Natural killer cell (primary cell): Measurements from ENCODE around the gene AFMID. TPM values are rescaled to one million over a fixed set of nuclear protein-coding genes. Genes with fewer than 3 reads are reported as not detected.

ENCODE experiments used
- ATAC-seq, 3 donors: fragments of 150-1000 bp in 2 of 3; fragments of 200-7000 bp in 1 of 3; cut with Tn5 transposase; 1 replicate in 1 of 3; 2 replicates in 2 of 3; pipeline ENCODE4 v1.10.0; 2021; ENCODE audit warnings: mild to moderate bottlenecking in 2 of 3, moderate library complexity in 2 of 3
- DNase-seq, 2 donors: peaks; one replicate each; pipeline versions ENCODE4 v3.0.0 to v3.0.0-alpha.2; 2013 to 2021; ENCODE audit warnings: mixed read lengths in 1 of 2
- H3K27ac ChIP-seq: one replicate; pipeline ENCODE4 v1.5.1; 2013; ENCODE audit warnings: mild to moderate bottlenecking, low read length
- H3K27me3 ChIP-seq: one replicate; pipeline ENCODE4 v1.6.1; 2013; ENCODE audit warnings: low read length; ENCODE audit not compliant: control insufficient read depth, insufficient read depth
- H3K36me3 ChIP-seq: one replicate; pipeline ENCODE4 v1.6.1; 2013; ENCODE audit warnings: low read length; ENCODE audit not compliant: control insufficient read depth, insufficient read depth
- H3K4me1 ChIP-seq: one replicate; pipeline ENCODE4 v1.6.1; 2013; ENCODE audit warnings: low read length; ENCODE audit not compliant: control insufficient read depth, insufficient read depth
- H3K4me3 ChIP-seq: one replicate; pipeline ENCODE4 v1.5.1; 2013; ENCODE audit warnings: low read length
- H3K9me3 ChIP-seq: one replicate; pipeline ENCODE4 v1.6.1; 2013; ENCODE audit warnings: low read length; ENCODE audit not compliant: control insufficient read depth, insufficient read depth
- H3K27ac Mint-ChIP-seq, 2 donors: one replicate each; pipeline ENCODE4 v1.8.0; 2022; ENCODE audit warnings: mild to moderate bottlenecking in 2 of 2, mixed read lengths in 2 of 2, moderate library complexity in 1 of 2
- H3K27me3 Mint-ChIP-seq, 2 donors: one replicate each; pipeline ENCODE4 v1.8.0; 2022; ENCODE audit warnings: low read depth in 2 of 2, mixed read lengths in 2 of 2
- H3K36me3 Mint-ChIP-seq: one replicate; pipeline ENCODE4 v1.8.0; 2022; ENCODE audit warnings: mixed read lengths
- H3K4me1 Mint-ChIP-seq, 2 donors: one replicate each; pipeline ENCODE4 v1.8.0; 2022; ENCODE audit warnings: mixed read lengths in 2 of 2
- H3K4me3 Mint-ChIP-seq: one replicate; pipeline ENCODE4 v1.8.0; 2022; ENCODE audit warnings: mild to moderate bottlenecking, moderate library complexity, mixed read lengths
- H3K9me3 Mint-ChIP-seq, 2 donors: one replicate each; pipeline ENCODE4 v1.8.0; 2022; ENCODE audit warnings: mixed read lengths in 2 of 2
- CTCF ChIP-seq: fragments of 200-600 bp; IDR thresholded peaks from one replicate; pipeline ENCODE4 v1.8.0; 2022; ENCODE audit warnings: antibody characterized with exemption
- WGBS: methylation state at CpG from one replicate; pipeline ENCODE4 v1.1.7; 2013; ENCODE audit warnings: missing lambda C conversion rate; ENCODE audit not compliant: insufficient coverage; 5-methylcytosine and 5-hydroxymethylcytosine counted together
- intact Hi-C: fragments of 100-400 bp; cut with micrococcal nuclease; formaldehyde crosslinking; loops from one replicate; pipeline ENCODE4 v1.14.2; 2022
- total RNA-seq, 4 donors: library from RNA; stranded (reverse); fragments of 120-200 nt in 1 of 4; gene quantifications; one replicate each; pipeline versions ENCODE4 v1.2.3 to v1.2.4, GENCODE V29; 2013 to 2022

The AFMID gene
- total RNA-seq, 3 donors from 2014 or later (not counting 1 experiment from before 2014, with no cell fraction given): 2.2 to 4.1 (median 2.3) TPM

GRCh38 chr17:78204387-78205123 lies 17.4 kb downstream of the AFMID start:
- Mint-ChIP-seq H3K9me3 (no peaks in the 10 kb centered on the region), H3K27me3 (no peaks in the 10 kb centered on the region), H3K4me1 (no peaks in the 10 kb centered on the region), H3K4me3 (no peak overlapping the region), H3K36me3 (no peaks in the 10 kb centered on the region), H3K27ac (no peak overlapping the region)
- intact Hi-C loops: no loop called here
- no peaks in the 10 kb centered on the region for H3K27me3 ChIP-seq
- no peaks in the 10 kb centered on the region for H3K4me1 ChIP-seq
- H3K4me3 ChIP-seq: no peak overlapping the region
- no peaks in the 10 kb centered on the region for H3K36me3 ChIP-seq
- WGBS: 96% methylated on average over 22 of the region's 22 CpGs
- TF ChIP-seq CTCF: no peak
- no peak for ATAC-seq
- no peak overlapping the region for H3K27ac ChIP-seq
- DNase-seq: no peak
- H3K9me3 ChIP-seq: no peaks in the 10 kb centered on the region

GRCh38 chr17:78205124-78205775 lies 18.1 kb downstream of the AFMID start:
- Mint-ChIP-seq H3K27ac (no peak overlapping the region), H3K36me3 (no peaks in the 10 kb centered on the region), H3K4me3 (no peak overlapping the region), H3K9me3 (no peaks in the 10 kb centered on the region), H3K27me3 (no peaks in the 10 kb centered on the region), H3K4me1 (no peaks in the 10 kb centered on the region)
- Histone ChIP-seq H3K36me3 (no peaks in the 10 kb centered on the region), H3K27me3 (no peaks in the 10 kb centered on the region), H3K4me3 (no peak overlapping the region), H3K9me3 (no peaks in the 10 kb centered on the region), H3K27ac (no peak overlapping the region), H3K4me1 (no peaks in the 10 kb centered on the region)
- intact Hi-C loops: no loop called here
- 96% methylated on average over 17 of the region's 17 CpGs for WGBS
- no peak for TF ChIP-seq CTCF
- ATAC-seq (no peak), DNase-seq (no peak)

DNA sequence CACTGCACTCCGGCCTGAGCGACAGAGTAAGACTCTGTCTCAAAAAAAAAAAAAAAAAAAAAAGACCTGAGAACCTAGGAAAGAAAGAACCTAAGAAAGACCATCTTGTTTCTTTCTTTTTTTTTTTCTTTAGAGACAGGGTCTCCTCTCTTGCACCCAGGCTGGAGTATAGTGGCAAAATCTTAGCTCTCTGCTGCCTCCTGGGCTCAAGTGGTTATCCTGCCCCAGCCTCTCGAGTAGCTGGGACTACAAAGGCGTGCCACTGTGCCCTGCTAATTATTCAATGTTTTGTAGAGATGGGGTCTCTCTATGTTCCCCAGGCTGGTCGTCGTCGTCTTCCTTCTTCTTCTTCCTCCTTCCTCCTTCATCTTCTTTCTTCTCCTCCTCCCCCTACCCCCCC lies 19.1 kb downstream of the AFMID start:
- Mint-ChIP-seq H3K27me3 (no peaks in the 10 kb centered on the region), H3K4me3 (no peak overlapping the region), H3K4me1 (no peaks in the 10 kb centered on the region), H3K27ac (no peak overlapping the region), H3K36me3 (no peaks in the 10 kb centered on the region), H3K9me3 (no peaks in the 10 kb centered on the region)
- WGBS: 88% methylated on average over 7 of the region's 7 CpGs
- intact Hi-C loops: no loop called here
- TF ChIP-seq CTCF: no peak
- DNase-seq: no peak
- no peaks in the 10 kb centered on the region for H3K27me3 ChIP-seq
- H3K9me3 ChIP-seq: no peaks in the 10 kb centered on the region
- H3K36me3 ChIP-seq: no peaks in the 10 kb centered on the region
- no peak for ATAC-seq
- H3K4me1 ChIP-seq: no peaks in the 10 kb centered on the region
- no peak overlapping the region for H3K27ac ChIP-seq
- no peak overlapping the region for H3K4me3 ChIP-seq
